ENCODE data around the gene FBXO45.

- no peak for TF ChIP-seq CTCF (conservative IDR thresholded peaks at IDR 0.05 in 1 of 2, IDR thresholded peaks at IDR 0.05 in 1 of 2; ENCODE audit: extremely low read depth in 1 of 2, insufficient read depth in 1 of 2, low read depth in 1 of 2, low read length in 2 of 2)
- no peak for TF ChIP-seq EZH2 (IDR thresholded peaks at IDR 0.05; ENCODE audit: borderline replicate concordance, low read length)
These were observed 37.0 kb upstream of the FBXO45 start for GRCh38 chr3:196531418-196531817.
